NB4 (cell line): Measurements from ENCODE around the gene KCNQ2.

Experiments used
- DNase-seq: peaks from one replicate; pipeline ENCODE4 v3.0.0; 2010; ENCODE audit warnings: low read depth
- H3K4me3 ChIP-seq: one replicate; pipeline ENCODE4 v1.5.1; 2011; ENCODE audit warnings: mild to moderate bottlenecking, low read depth, low read length, moderate library complexity
- MYC ChIP-seq: IDR thresholded peaks from 2 replicates; pipeline ENCODE4 v1.6.1; 2011; ENCODE audit warnings: low read depth, low read length
- POLR2A ChIP-seq: IDR thresholded peaks from 2 replicates; pipeline ENCODE4 v1.6.1; 2011; ENCODE audit warnings: mild to moderate bottlenecking; ENCODE audit not compliant: insufficient read length; ENCODE audit errors: extremely low read depth
- TF ChIP-seq, protein P1 (sequence below): IDR thresholded peaks from 2 replicates; pipeline ENCODE4 v1.6.1; 2011; ENCODE audit warnings: low read depth, low read length
- TF ChIP-seq, protein P2 (sequence below): IDR thresholded peaks from one replicate; pipeline ENCODE4 v1.5.1; 2012; ENCODE audit warnings: low read depth, low read length

The KCNQ2 gene

DNA sequence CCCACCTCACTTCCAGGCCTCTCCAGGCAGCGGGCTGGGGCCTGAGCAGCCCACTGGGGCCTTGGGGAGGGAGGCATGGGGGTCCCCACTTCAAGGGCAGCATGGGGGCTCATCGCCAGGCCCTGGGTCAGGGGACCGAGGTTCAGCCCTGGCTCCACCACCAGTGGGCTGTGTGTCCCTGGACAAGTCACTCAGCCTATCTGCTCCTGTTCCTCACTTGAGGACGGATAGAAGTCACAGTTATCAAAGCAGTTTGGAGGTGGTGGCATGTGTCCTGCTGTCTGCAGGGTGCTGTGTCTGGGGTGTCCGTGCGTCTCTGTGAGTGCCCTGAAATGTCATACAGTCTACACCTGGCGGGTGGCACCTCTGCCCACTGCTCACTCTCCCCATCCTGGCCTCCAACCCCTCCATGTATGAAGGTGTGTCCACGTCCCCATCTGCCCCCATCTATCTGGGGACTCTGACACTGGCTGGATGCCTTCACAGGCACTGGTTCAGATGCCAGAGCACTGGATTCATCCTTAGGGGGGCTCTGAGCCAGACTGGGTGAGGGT is 22.8 kb upstream of the KCNQ2 start:
- DNase-seq: no peak
- H3K4me3 ChIP-seq: no peak overlapping the region
- no peak for TF ChIP-seq MYC
- TF ChIP-seq, protein P1, sequence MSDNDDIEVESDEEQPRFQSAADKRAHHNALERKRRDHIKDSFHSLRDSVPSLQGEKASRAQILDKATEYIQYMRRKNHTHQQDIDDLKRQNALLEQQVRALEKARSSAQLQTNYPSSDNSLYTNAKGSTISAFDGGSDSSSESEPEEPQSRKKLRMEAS: no peak
- TF ChIP-seq, protein P2, sequence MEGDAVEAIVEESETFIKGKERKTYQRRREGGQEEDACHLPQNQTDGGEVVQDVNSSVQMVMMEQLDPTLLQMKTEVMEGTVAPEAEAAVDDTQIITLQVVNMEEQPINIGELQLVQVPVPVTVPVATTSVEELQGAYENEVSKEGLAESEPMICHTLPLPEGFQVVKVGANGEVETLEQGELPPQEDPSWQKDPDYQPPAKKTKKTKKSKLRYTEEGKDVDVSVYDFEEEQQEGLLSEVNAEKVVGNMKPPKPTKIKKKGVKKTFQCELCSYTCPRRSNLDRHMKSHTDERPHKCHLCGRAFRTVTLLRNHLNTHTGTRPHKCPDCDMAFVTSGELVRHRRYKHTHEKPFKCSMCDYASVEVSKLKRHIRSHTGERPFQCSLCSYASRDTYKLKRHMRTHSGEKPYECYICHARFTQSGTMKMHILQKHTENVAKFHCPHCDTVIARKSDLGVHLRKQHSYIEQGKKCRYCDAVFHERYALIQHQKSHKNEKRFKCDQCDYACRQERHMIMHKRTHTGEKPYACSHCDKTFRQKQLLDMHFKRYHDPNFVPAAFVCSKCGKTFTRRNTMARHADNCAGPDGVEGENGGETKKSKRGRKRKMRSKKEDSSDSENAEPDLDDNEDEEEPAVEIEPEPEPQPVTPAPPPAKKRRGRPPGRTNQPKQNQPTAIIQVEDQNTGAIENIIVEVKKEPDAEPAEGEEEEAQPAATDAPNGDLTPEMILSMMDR: no peak
- no peak for TF ChIP-seq POLR2A

DNA sequence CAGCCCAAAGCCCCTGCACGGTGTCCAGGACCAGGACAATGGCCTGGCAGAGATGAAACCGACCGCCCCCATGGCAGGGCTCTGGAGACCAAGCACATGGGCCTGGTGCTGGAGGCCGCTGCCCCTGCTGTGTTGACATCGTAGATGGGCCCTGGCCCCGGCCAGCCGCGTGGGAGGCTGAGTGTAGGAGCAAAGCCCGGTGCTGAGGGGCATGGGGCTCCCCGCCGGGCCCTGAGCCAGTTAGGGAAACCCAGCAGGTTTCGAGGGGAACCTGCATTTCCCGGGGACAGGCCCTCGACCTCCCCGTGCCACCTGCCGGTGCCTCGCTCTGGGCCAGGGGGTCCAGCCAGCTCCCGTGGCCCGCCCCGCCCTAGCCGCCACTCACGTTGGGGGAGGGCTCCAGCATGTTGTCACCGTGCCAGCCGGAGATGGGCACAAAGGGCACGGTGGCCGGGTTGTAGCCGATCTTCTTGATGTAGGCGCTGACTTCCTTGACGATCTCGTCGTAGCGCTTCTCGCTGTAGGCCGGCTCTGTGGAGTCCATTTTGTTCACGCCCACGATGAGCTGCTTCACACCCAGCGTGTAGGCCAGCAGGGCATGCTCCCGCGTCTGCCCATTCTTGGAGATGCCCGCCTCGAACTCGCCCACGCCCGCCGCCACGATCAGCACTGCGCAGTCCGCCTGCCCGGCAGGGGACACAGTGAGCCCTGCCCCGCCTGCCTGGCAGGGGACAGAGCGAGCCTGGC is 22.1 kb upstream of the KCNQ2 start:
- no peak overlapping the region for H3K4me3 ChIP-seq
- TF ChIP-seq, protein P1: no peak
- no peak for TF ChIP-seq POLR2A
- TF ChIP-seq MYC: no peak
- TF ChIP-seq, protein P2: no peak
- no peak for DNase-seq

DNA sequence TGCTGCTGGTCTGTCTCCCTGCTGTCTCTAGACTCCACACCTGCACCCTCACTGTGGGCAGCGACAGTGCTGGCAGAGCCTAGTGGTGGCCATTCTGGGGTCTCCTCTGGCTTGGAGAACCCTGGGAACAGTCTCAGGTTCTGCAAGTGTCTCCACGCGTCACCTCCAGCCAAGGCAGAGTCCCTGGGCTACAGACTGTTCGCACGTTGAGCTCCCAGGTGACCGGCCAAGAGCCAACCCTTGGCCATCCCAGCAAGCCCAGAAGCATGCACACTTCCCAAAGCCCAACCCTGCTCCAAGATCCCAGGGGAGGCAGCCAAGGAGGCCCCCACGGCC is 21.6 kb upstream of the KCNQ2 start:
- no peak for TF ChIP-seq MYC
- TF ChIP-seq, protein P2: no peak
- TF ChIP-seq POLR2A: no peak
- TF ChIP-seq, protein P1: no peak
- no peak for DNase-seq
- no peak overlapping the region for H3K4me3 ChIP-seq

DNA sequence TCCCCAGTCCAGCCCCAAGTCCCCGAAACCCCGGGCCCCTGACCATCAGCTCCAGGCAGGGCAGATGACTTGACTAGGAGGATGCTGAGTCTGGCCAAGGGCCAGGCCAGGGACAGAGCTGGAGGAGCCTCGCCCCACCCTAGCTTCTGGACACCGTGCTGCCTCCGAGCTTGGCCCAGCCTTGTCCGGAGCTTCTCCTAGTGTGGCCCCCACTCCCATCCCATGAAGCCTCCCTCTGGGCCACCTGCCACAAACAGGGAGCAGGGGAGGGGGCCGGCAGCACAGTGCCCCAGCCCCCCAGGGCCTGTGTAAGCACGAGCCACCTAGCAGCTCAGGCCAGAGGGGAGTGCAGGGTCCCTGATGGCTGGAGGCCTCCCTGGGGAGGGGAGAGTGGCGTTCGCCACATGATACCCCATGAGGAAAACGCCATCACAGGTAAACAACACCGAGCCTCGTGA is 21.1 kb upstream of the KCNQ2 start:
- TF ChIP-seq, protein P2: no peak
- no peak for TF ChIP-seq MYC
- TF ChIP-seq, protein P1: no peak
- no peak for TF ChIP-seq POLR2A
- no peak overlapping the region for H3K4me3 ChIP-seq
- DNase-seq: no peak

DNA sequence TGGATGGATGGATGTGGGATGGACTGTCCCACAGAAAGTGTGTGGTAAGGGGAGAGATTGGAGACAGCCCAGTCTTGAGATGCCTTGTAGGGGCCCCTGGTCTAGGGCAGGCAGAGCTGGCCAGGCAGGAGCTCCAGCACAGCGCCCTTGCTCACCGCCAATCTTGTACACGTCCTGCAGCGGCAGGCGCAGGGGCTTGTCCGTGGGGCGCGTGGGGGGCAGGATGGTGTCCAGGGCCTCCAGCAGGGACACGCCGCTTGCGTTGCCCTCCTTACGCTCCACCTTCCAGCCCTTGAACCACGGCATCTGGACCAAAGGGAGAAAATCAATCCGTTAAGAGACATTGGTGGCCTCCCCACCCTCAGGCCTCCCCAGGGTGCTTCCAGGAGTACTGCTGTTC is 20.5 kb upstream of the KCNQ2 start:
- H3K4me3 ChIP-seq: no peak overlapping the region
- DNase-seq: no peak
- TF ChIP-seq MYC: no peak
- TF ChIP-seq, protein P2: no peak
- TF ChIP-seq POLR2A: no peak
- TF ChIP-seq, protein P1: no peak
